AG09319 (cell line): ENCODE measurements around the gene SNRNP200.
"Not testable (repeated sequence)": the region's sequence is repeated elsewhere in the genome, so short reads cannot be mapped to it uniquely, and the experiment has no call there.

Experiments used
- DNase-seq: peaks from one replicate; pipeline ENCODE4 v3.0.0-alpha.2; 2010; ENCODE audit warnings: low read depth; ENCODE audit errors: extremely low read depth
- CTCF ChIP-seq: IDR thresholded peaks from 2 replicates; pipeline ENCODE4 v1.5.1; 2011; ENCODE audit warnings: low read depth, mild to moderate bottlenecking, inconsistent platforms, low read length, moderate library complexity

Gene SNRNP200

DNA sequence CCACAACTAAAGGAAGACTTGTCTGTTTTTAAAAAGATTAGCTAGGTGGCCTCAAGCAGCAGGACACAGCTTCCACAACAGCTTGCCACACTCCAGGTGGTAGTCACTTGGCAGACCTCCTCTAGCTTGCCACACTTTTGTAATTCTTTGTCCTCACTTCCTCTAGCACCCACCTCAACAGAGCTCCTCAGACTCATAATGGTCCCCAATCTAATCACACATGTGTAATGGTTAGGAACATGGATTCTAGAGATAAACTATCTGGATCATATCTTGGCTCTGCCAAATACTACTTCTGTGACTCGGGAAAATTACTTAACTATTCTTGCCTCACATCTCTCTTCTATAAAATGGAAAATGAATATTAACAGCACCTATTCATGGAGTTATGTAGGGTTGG lies 3.5 kb downstream of the SNRNP200 start:
- DNase-seq: no peak
- no peak for TF ChIP-seq CTCF

DNA sequence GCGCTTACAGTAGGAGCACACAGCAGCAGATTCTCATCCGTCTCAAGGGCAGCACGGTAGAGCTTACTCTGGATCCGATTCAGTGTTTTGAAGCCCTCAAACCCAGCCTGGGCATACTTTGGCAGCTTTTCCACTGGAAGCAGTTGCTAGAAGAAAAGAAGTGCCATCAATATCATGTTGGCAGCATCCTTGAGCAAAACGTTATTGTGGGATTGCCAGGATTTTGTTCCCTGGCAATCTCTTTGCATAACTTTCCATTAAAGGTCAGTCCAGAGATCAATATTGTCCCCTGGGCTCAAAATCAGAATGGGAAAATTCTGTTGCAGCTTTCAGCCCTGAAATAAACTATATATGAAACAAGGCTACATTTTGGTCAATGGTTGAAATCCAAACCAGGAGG lies 8.4 kb downstream of the SNRNP200 start:
- no peak for DNase-seq
- TF ChIP-seq CTCF: no peak

DNA sequence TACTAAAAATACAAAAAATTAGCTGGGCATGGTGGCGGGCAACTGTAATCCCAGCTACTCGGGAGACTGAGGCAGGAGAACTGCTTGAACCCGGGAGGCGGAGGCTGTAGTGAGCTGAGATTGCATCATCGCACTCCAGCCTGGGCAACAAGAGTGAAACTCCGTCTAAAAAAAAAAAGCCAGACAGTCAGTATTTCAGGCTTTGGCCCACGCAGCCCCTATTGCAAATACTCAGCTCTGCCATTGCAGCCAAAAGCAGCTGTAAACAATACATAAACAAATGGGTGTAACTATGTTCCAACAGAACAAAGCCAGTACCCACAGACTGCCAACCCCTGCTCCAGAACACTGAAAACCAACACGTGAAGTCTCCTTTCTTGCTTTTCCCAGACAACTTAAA lies 11.1 kb downstream of the SNRNP200 start:
- DNase-seq: not testable (repeated sequence)

- no peak for DNase-seq
- no peak for TF ChIP-seq CTCF
These were observed 13.6 kb downstream of the SNRNP200 start for GRCh38 chr2:96291751-96292150.

GRCh38 chr2:96287273-96287856 lies 18.0 kb downstream of the SNRNP200 start:
- TF ChIP-seq CTCF: no peak
- DNase-seq: no peak

DNA sequence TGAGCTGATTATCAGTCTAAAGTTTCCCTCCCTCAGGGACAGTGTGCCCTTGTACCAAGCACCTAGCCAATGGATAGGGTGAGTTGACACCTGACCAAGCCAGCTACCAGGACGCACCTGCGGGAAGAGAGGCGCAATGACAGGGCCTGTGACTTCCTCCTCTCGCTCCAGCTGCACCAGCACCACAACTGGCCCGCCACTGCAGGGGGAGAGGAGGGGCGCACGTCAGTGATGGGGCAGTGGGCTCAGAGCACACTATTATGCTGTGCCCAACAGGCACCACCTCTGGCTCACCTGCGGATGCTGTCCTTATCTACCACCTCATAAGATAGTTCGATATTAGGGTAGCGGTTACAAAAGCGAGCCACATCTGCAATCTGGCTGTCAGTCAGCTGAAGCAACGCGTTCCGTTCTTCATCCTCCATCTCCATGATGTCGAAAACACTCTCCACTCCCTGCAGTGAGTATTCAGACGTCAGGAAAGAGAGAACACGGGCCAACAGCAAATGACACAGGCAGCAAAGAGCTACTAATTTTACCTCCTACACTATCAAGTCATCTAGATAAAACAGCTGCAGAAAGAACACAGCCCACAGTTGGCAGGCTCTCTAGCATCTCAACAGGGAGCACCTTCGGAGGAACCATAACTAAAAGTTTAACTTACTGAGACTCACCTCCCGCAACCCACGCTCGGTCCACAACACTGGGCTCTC lies 28.4 kb downstream of the SNRNP200 start:
- no peak for DNase-seq
- no peak for TF ChIP-seq CTCF

DNA sequence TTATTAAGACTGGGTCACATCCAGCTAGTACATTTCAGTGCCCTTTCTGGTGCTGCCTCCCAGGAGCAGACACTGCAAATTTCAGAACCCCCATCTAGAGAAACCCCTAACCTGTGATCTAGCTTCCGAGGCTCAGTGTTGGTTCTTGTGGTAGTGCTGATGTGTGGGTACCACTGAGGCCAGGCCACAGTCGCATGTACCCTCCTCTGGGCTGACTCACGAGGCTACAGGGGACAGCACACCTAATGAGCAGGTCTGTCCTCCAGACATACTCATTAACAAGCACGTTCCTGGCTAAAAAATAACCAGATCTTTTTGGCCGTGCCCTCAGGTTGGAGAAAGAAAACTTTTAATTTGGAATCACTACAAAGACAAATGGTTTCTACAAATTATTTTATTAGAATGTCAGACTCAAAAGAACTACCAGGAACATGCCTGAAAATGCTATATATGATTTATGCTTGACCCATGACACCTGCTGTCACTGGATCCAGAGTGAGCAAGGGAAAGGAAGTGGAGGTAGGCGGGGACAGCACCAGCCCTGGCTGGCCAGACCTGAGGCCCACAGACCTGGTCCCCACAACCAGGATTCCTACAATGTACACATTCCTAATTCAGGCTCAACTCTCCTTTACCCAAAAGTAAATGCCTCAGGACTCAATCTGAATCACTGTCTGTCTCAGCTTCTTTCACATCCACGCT lies 30.8 kb downstream of the SNRNP200 start:
- no peak for TF ChIP-seq CTCF
- DNase-seq: no peak
